ENCODE results near the gene ARPP19.
"Not testable (repeated sequence)": the region's sequence is repeated elsewhere in the genome, so short reads cannot be mapped to it uniquely, and the experiment has no call there.

ARPP19 gene

GRCh38 chr15:52514482-52514881 is 54.3 kb downstream of the ARPP19 start:
- DNase-seq (ENCODE audit: low read depth, low spot score): no peak

GRCh38 chr15:52512869-52513268 is 56.0 kb downstream of the ARPP19 start:
- DNase-seq (ENCODE audit: low read depth, low spot score): not testable (repeated sequence)

- DNase-seq (ENCODE audit: low read depth, low spot score): no peak
These were observed 57.7 kb downstream of the ARPP19 start for GRCh38 chr15:52511084-52511483.

GRCh38 chr15:52509500-52510245 is 59.2 kb downstream of the ARPP19 start:
- no peak for DNase-seq (ENCODE audit: low read depth, low spot score)

- DNase-seq (ENCODE audit: low read depth, low spot score): no peak
These were observed 62.3 kb downstream of the ARPP19 start for GRCh38 chr15:52506549-52506948.

GRCh38 chr15:52505151-52505550 is 63.7 kb downstream of the ARPP19 start:
- DNase-seq (ENCODE audit: low read depth, low spot score): no peak

- no peak for DNase-seq (ENCODE audit: low read depth, low spot score)
These were observed 64.9 kb downstream of the ARPP19 start for GRCh38 chr15:52503788-52504496.

- DNase-seq (ENCODE audit: low read depth, low spot score): no peak
These were observed 66.2 kb downstream of the ARPP19 start for GRCh38 chr15:52502608-52503007.

- DNase-seq (ENCODE audit: low read depth, low spot score): no peak
These were observed 69.3 kb downstream of the ARPP19 start for GRCh38 chr15:52499506-52499905.

GRCh38 chr15:52498706-52499105 is 70.1 kb downstream of the ARPP19 start:
- no peak for DNase-seq (ENCODE audit: low read depth, low spot score)
